CD14-positive monocyte (primary cell): ENCODE measurements around the gene CYB5A. TPM values are rescaled to one million over a fixed set of nuclear protein-coding genes. Genes with fewer than 3 reads are reported as not detected.

Experiments used
- DNase-seq, 3 donors: peaks; one replicate each; pipeline ENCODE4 v3.0.0-alpha.2; 2011 to 2022
- H2AFZ ChIP-seq: 2 replicates; pipeline ENCODE4 v1.6.0; 2012; ENCODE audit warnings: mild to moderate bottlenecking, low read depth, low read length, inconsistent platforms; ENCODE audit not compliant: insufficient read depth, poor library complexity, severe bottlenecking
- H3K27ac ChIP-seq, 2 donors: 1 replicate in 1 of 2; 2 replicates in 1 of 2; pipeline ENCODE4 v1.5.1; 2012 to 2013; ENCODE audit warnings: low read length in 2 of 2, control low read depth in 1 of 2, inconsistent platforms in 1 of 2, low read depth in 1 of 2, mild to moderate bottlenecking in 1 of 2
- H3K27me3 ChIP-seq, 2 donors: one replicate each; pipeline versions ENCODE4 v1.6.0 to v1.6.1; 2011 to 2013; ENCODE audit warnings: low read length in 2 of 2; ENCODE audit not compliant: control insufficient read depth in 2 of 2, insufficient read depth in 2 of 2
- H3K36me3 ChIP-seq, 2 donors: replicated peaks in 1 of 2; 1 replicate in 1 of 2; 2 replicates in 1 of 2; pipeline versions ENCODE4 v1.5.1 to v1.6.1; 2012 to 2013; ENCODE audit warnings: low read length in 2 of 2, control low read depth in 1 of 2, inconsistent platforms in 1 of 2, mild to moderate bottlenecking in 1 of 2; ENCODE audit not compliant: insufficient read depth in 2 of 2, control insufficient read depth in 1 of 2
- H3K4me1 ChIP-seq, 2 donors: 1 replicate in 1 of 2; 2 replicates in 1 of 2; pipeline versions ENCODE4 v1.5.1 to v1.6.1; 2012 to 2013; ENCODE audit warnings: low read length in 2 of 2, control low read depth in 1 of 2, inconsistent platforms in 1 of 2, mild to moderate bottlenecking in 1 of 2, moderate library complexity in 1 of 2; ENCODE audit not compliant: insufficient read depth in 2 of 2, control insufficient read depth in 1 of 2
- H3K4me2 ChIP-seq: replicated peaks from 2 replicates; pipeline ENCODE3; 2012; ENCODE audit warnings: low read length, moderate library complexity, mild to moderate bottlenecking; ENCODE audit not compliant: poor library complexity, severe bottlenecking; ENCODE audit errors: extremely low read depth
- H3K4me3 ChIP-seq, 3 experiments: fragments of 200-600 bp in 1 of 3; sonication (generic) in 1 of 3; replicated peaks in 1 of 3; 1 replicate in 2 of 3; 2 replicates in 1 of 3; pipeline ENCODE4 v1.5.1; 2011 to 2013; ENCODE audit warnings: low read length in 3 of 3, mild to moderate bottlenecking in 3 of 3, control low read depth in 2 of 3, low read depth in 2 of 3, inconsistent platforms in 1 of 3, moderate library complexity in 1 of 3
- H3K79me2 ChIP-seq: 2 replicates; pipeline ENCODE4 v1.6.0; 2012; ENCODE audit warnings: mild to moderate bottlenecking, control low read depth, inconsistent platforms, low read length, moderate library complexity; ENCODE audit not compliant: insufficient read depth
- H3K9ac ChIP-seq: 2 replicates; pipeline ENCODE4 v1.6.0; 2017; ENCODE audit warnings: low read length, mild to moderate bottlenecking; ENCODE audit not compliant: insufficient read depth, poor library complexity, severe bottlenecking
- H3K9me3 ChIP-seq, 2 donors: replicated peaks in 1 of 2; 1 replicate in 1 of 2; 2 replicates in 1 of 2; pipeline versions ENCODE4 v1.5.1 to v1.6.1; 2012 to 2013; ENCODE audit warnings: low read length in 2 of 2, control low read depth in 1 of 2; ENCODE audit not compliant: control insufficient read depth in 1 of 2, insufficient read depth in 1 of 2
- H4K20me1 ChIP-seq: 2 replicates; pipeline ENCODE4 v1.6.0; 2012; ENCODE audit warnings: mild to moderate bottlenecking, low read length, control low read depth, moderate library complexity; ENCODE audit not compliant: insufficient read depth
- H3K27ac Mint-ChIP-seq, 7 donors: one replicate each; pipeline ENCODE4 v1.8.0; 2020; ENCODE audit warnings: mild to moderate bottlenecking in 7 of 7, mixed read lengths in 7 of 7, moderate library complexity in 6 of 7, inconsistent platforms in 2 of 7
- H3K27me3 Mint-ChIP-seq, 3 donors: one replicate each; pipeline ENCODE4 v1.8.0; 2021 to 2022; ENCODE audit warnings: low read depth in 3 of 3, mild to moderate bottlenecking in 3 of 3, mixed read lengths in 3 of 3, moderate library complexity in 3 of 3, inconsistent platforms in 1 of 3
- H3K36me3 Mint-ChIP-seq, 2 donors: one replicate each; pipeline ENCODE4 v1.8.0; 2020; ENCODE audit warnings: mixed read lengths in 2 of 2, inconsistent platforms in 1 of 2, mild to moderate bottlenecking in 1 of 2
- H3K4me1 Mint-ChIP-seq: one replicate; pipeline ENCODE4 v1.8.0; 2020; ENCODE audit warnings: mild to moderate bottlenecking, mixed read lengths
- H3K4me3 Mint-ChIP-seq, 2 donors: one replicate each; pipeline ENCODE4 v1.8.0; 2020; ENCODE audit warnings: mild to moderate bottlenecking in 2 of 2, mixed read lengths in 2 of 2, moderate library complexity in 1 of 2
- H3K9me3 Mint-ChIP-seq, 7 donors: one replicate each; pipeline ENCODE4 v1.8.0; 2020 to 2022; ENCODE audit warnings: mixed read lengths in 7 of 7, mild to moderate bottlenecking in 6 of 7, moderate library complexity in 6 of 7, inconsistent platforms in 2 of 7
- WGBS: methylation state at CpG from one replicate; pipeline ENCODE4 v1.1.5; 2013; ENCODE audit warnings: missing lambda C conversion rate; ENCODE audit not compliant: insufficient coverage; 5-methylcytosine and 5-hydroxymethylcytosine counted together
- intact Hi-C, 2 donors: fragments of 100-400 bp; cut with micrococcal nuclease; formaldehyde crosslinking; loops; one replicate each; pipeline versions ENCODE4 v1.15.0 to v1.15.1; 2023
- polyA plus RNA-seq, 3 donors: library from polyadenylated mRNA; depleted of rRNA in 1 of 3; unstranded in 2 of 3; stranded (reverse) in 1 of 3; fragments of 300-500 nt in 2 of 3; fragments of >200 nt in 1 of 3; fragmentation: Illumina TruSeq in 2 of 3; gene quantifications; 1 replicate in 2 of 3; 2 replicates in 1 of 3; pipeline ENCODE4 v1.2.3, GENCODE V29; 2012 to 2021
- TF ChIP-seq, protein P1 (sequence below): fragments of 200-600 bp; IDR thresholded peaks from one replicate; pipeline ENCODE4 v1.8.0; 2022; ENCODE audit warnings: antibody characterized with exemption, mild to moderate bottlenecking

CYB5A gene
- polyA plus RNA-seq, 3 donors, result 19.0 to 27.6 (median 22.4) TPM

DNA sequence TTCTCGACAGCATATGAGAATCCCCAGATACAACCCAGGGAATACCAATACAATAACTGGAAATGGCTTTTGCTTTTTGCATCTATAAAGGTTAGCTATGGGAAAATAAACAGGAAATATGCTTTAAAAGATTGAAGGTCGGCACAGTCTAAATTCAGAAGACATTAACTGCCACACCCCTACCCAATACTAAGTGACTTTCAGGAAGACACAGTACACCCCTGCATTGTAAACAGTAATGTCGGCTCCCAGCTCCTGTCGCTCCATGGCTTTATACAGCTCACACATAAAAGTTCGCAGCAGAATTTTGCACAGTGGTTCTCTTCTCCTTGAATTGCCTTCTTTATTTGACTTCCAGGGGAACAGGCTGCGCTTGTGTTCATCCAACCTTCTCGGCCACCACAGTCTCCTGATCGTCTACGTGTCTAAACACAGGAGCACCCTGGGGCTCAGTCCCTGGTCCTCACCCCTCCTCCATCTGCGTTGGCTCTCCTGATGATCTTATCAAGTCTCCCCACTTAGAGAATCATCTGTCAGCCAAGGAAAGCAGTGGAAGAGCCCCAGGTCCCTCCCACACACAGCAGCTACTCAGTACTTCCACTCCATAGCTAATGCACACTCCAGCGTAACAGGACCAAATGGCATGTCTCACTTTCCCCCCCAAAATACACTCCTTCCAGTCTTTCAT, 22.7 kb downstream of the CYB5A start:
- Histone ChIP-seq H3K9ac (no peak overlapping the region), H3K4me2 (no peak overlapping the region), H3K79me2 (no peaks in the 10 kb centered on the region), H3K4me3 (no peak overlapping the region), H3K36me3 (no peaks in the 10 kb centered on the region), H3K27me3 (no peaks in the 10 kb centered on the region), H3K27ac (no peak overlapping the region), H3K4me1 (no peaks in the 10 kb centered on the region), H2AFZ (no peak overlapping the region), H4K20me1 (no peaks in the 10 kb centered on the region), H3K9me3 (no peaks in the 10 kb centered on the region)
- no peak for DNase-seq
- H3K27ac Mint-ChIP-seq, result peak overlapping the region in 1 of 7 donors; percentile 16
- peaks cover 0 to 4% (median 1%) of the 10 kb centered on the region in 3 donors for H3K27me3 Mint-ChIP-seq
- H3K4me1 Mint-ChIP-seq, result peaks cover 9% of the 10 kb centered on the region
- 83% methylated on average over 9 of the region's 11 CpGs for WGBS
- H3K36me3 Mint-ChIP-seq, result peaks cover 5 to 18% of the 10 kb centered on the region in 2 donors
- no peaks in the 10 kb centered on the region for H3K9me3 Mint-ChIP-seq
- intact Hi-C loops, result loop anchor here in 1 of 2 donors (5.0 kb wide), 1 partner anchor 52 kb away; no protein-coding TSS in a partner anchor
- no peak overlapping the region for H3K4me3 Mint-ChIP-seq
- TF ChIP-seq, protein P1, sequence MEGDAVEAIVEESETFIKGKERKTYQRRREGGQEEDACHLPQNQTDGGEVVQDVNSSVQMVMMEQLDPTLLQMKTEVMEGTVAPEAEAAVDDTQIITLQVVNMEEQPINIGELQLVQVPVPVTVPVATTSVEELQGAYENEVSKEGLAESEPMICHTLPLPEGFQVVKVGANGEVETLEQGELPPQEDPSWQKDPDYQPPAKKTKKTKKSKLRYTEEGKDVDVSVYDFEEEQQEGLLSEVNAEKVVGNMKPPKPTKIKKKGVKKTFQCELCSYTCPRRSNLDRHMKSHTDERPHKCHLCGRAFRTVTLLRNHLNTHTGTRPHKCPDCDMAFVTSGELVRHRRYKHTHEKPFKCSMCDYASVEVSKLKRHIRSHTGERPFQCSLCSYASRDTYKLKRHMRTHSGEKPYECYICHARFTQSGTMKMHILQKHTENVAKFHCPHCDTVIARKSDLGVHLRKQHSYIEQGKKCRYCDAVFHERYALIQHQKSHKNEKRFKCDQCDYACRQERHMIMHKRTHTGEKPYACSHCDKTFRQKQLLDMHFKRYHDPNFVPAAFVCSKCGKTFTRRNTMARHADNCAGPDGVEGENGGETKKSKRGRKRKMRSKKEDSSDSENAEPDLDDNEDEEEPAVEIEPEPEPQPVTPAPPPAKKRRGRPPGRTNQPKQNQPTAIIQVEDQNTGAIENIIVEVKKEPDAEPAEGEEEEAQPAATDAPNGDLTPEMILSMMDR, result no peak

DNA sequence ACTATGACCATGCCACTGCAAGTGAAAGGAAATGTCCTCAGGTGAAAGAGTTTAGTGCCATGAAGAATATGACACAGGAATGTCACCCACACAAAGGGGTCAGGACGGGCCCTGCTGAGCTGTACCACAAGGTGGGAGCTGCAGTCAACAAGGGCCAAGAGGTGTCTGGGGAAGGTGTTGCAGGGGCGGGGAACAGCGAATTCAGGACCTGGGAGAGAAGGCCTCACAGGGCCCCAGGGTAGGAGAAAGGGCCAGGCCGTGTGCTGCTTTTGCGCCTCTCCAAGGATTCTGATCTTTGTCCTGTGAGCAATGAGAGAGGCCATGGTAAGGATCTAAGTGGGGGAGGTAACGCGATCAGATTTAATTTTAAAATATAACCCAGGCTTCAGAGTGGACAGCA, 23.6 kb downstream of the CYB5A start:
- WGBS, result 92% methylated on average over 6 of the region's 7 CpGs
- Histone ChIP-seq H2AFZ (no peak overlapping the region), H3K27me3 (no peaks in the 10 kb centered on the region), H3K9me3 (no peaks in the 10 kb centered on the region), H3K27ac (no peak overlapping the region), H3K4me3 (no peak overlapping the region), H3K36me3 (no peaks in the 10 kb centered on the region), H3K9ac (no peak overlapping the region), H4K20me1 (no peaks in the 10 kb centered on the region), H3K79me2 (no peaks in the 10 kb centered on the region), H3K4me1 (no peaks in the 10 kb centered on the region), H3K4me2 (no peak overlapping the region)
- Mint-ChIP-seq H3K27ac (no peak overlapping the region), H3K36me3 (peaks cover 7 to 20% of the 10 kb centered on the region in 2 donors), H3K27me3 (peaks cover 0 to 4% (median 1%) of the 10 kb centered on the region in 3 donors), H3K9me3 (no peaks in the 10 kb centered on the region), H3K4me1 (peaks cover 9% of the 10 kb centered on the region), H3K4me3 (no peak overlapping the region)
- intact Hi-C loops, result loop anchor here in 1 of 2 donors (5.0 kb wide), 1 partner anchor 51 kb away; no protein-coding TSS in a partner anchor
- no peak for DNase-seq
- TF ChIP-seq, protein P1, result no peak
